Left lung (tissue), 10 donors: ENCODE data around the gene SLC9A9. TPM values are rescaled to one million over a fixed set of nuclear protein-coding genes. Genes with fewer than 3 reads are reported as not detected.

Source experiments
- ATAC-seq: fragments of 200-7000 bp; cut with Tn5 transposase; one replicate; pipeline ENCODE4 v1.9.1; 2020; ENCODE audit warnings: moderate library complexity
- DNase-seq, 4 donors: peaks; one replicate each; pipeline ENCODE4 v3.0.0-alpha.2; 2013 to 2020
- H3K27ac ChIP-seq, 2 donors: fragments of 200-600 bp; sonication (generic) in 1 of 2; one replicate each; pipeline versions ENCODE4 v1.5.0 to v1.8.0; 2020 to 2021
- H3K27me3 ChIP-seq, 2 donors: fragments of 200-600 bp; sonication (generic) in 1 of 2; one replicate each; pipeline versions ENCODE4 v1.5.0 to v1.8.0; 2020 to 2021
- H3K36me3 ChIP-seq, 2 donors: fragments of 200-600 bp; sonication (generic) in 1 of 2; one replicate each; pipeline versions ENCODE4 v1.5.0 to v1.8.0; 2020 to 2021
- H3K4me1 ChIP-seq, 2 donors: fragments of 200-600 bp; one replicate each; pipeline ENCODE4 v1.8.0; 2021
- H3K4me3 ChIP-seq, 2 donors: fragments of 200-600 bp; sonication (generic) in 1 of 2; one replicate each; pipeline versions ENCODE4 v1.5.0 to v1.8.0; 2020 to 2021; ENCODE audit warnings: mild to moderate bottlenecking in 1 of 2
- H3K9me3 ChIP-seq, 2 donors: fragments of 200-600 bp; sonication (generic) in 1 of 2; one replicate each; pipeline versions ENCODE4 v1.5.0 to v1.8.0; 2020 to 2021
- CTCF ChIP-seq, 2 donors: fragments of 200-600 bp; sonication (generic) in 1 of 2; IDR thresholded peaks; one replicate each; pipeline versions ENCODE4 v1.5.0 to v1.8.0; 2021; ENCODE audit warnings: antibody characterized with exemption in 2 of 2
- intact Hi-C, 2 donors: fragments of 100-400 bp; cut with DNase I; formaldehyde crosslinking; loops; one replicate each; pipeline versions ENCODE4 v1.11.2 to v1.14.2; 2022
- polyA plus RNA-seq, 6 donors: library from polyadenylated mRNA; unstranded; fragments of 120-200 nt; gene quantifications; one replicate each; pipeline ENCODE4 v1.2.1, GENCODE V29; 2013; ENCODE audit not compliant: insufficient read length in 6 of 6
- total RNA-seq, 2 donors: library from RNA; stranded (reverse); fragmentation: NEBNext Ultra II Directional; extraction: Animal tissue kit (Norgen Biotek cat#: 25700); gene quantifications; one replicate each; pipeline ENCODE4 v1.2.1, GENCODE V29; 2021
- donor health status: DM: no; HTN: yes; CAD: no.
- donor health status: DM: no; HTN: no; CAD: no.

SLC9A9 gene
- total and polyA plus RNA-seq, 8 donors: 13.9 to 19.6 (median 16.8) TPM

GRCh38 chr3:143531101-143531500 lies 317.2 kb downstream of the SLC9A9 start:
- no peak for TF ChIP-seq CTCF (IDR thresholded peaks at IDR 0.05)
- no peaks in the 10 kb centered on the region for H3K9me3 ChIP-seq
- intact Hi-C loops: no loop called here

GRCh38 chr3:143529798-143530197 lies 318.5 kb downstream of the SLC9A9 start:
- intact Hi-C loops: no loop called here
- Histone ChIP-seq H3K36me3 (no peaks in the 10 kb centered on the region), H3K4me1 (peaks cover 0 to 3% of the 10 kb centered on the region in 2 donors), H3K27ac (no peak overlapping the region), H3K27me3 (no peaks in the 10 kb centered on the region), H3K9me3 (no peaks in the 10 kb centered on the region), H3K4me3 (no peak overlapping the region)
- ATAC-seq (no peak), DNase-seq (no peak)
- no peak for TF ChIP-seq CTCF (IDR thresholded peaks at IDR 0.05)

More at GRCh38 chr3:143531101-143531500, 317.2 kb downstream of the SLC9A9 start:
- DNase-seq: no peak
- ATAC-seq: no peak
- Histone ChIP-seq H3K4me3 (no peak overlapping the region), H3K36me3 (no peaks in the 10 kb centered on the region), H3K27me3 (no peaks in the 10 kb centered on the region), H3K27ac (no peak overlapping the region), H3K4me1 (peaks cover 0 to 3% of the 10 kb centered on the region in 2 donors)

DNA sequence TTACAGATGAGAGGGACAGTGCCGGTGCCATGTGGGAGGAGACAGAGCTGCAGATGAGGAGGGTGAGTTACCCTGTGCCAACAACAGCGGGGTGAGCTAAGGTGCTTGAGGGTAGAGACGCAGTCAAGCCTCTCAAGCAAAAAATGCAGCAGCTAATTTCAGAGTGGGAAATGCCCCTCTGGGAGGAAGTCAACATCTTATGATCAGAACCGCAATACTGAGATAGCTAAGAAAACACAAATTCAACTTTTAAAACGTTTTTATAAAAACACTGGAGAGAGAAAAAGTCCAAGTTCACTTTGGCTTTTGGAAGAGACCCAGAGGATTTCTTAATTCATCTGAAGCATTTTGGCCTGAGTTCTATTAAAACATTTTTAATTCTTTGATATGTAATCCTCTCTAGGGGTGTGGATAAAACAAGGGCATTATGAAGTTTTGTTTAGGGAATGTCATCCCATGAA lies 319.2 kb downstream of the SLC9A9 start:
- Histone ChIP-seq H3K27me3 (no peaks in the 10 kb centered on the region), H3K9me3 (no peaks in the 10 kb centered on the region), H3K27ac (no peak overlapping the region), H3K4me3 (no peak overlapping the region), H3K4me1 (peaks cover 0 to 3% of the 10 kb centered on the region in 2 donors), H3K36me3 (no peaks in the 10 kb centered on the region)
- no peak for TF ChIP-seq CTCF (IDR thresholded peaks at IDR 0.05)
- ATAC-seq: peak; percentile 92
- peak in 3 of 4 donors; percentile 43 to 52 (median 51) for DNase-seq
- intact Hi-C loops: no loop called here

DNA sequence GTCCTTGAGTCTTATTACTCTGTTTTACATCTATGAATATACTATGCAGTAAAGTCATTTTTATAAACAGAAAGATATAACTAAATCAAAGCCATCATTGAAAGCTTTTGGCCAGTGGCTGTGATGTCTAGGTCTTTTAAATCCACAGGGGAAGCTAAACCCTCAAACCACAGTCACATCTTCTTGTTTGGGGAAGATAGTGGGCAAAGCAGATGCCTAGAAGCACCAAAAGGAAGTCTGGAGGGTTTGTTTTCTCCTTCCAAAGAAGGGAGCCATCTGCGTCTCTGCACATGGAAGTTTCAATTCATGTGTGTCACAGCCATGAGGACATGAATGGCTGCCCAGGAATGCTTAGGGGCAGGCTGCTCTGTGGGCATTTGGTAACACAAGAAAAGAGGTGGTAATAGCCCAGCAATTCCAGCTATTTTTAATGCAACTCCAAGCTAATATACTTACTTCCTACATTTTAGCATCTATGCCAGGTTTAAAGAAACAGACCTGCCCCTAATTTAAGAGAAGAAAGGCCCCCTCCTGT lies 322.2 kb downstream of the SLC9A9 start:
- ATAC-seq (no peak), DNase-seq (no peak)
- Histone ChIP-seq H3K36me3 (no peaks in the 10 kb centered on the region), H3K4me1 (peaks cover 0 to 3% of the 10 kb centered on the region in 2 donors), H3K27me3 (no peaks in the 10 kb centered on the region), H3K9me3 (no peaks in the 10 kb centered on the region), H3K27ac (no peak overlapping the region), H3K4me3 (no peak overlapping the region)
- TF ChIP-seq CTCF (IDR thresholded peaks at IDR 0.05): no peak
- intact Hi-C loops: no loop called here

DNA sequence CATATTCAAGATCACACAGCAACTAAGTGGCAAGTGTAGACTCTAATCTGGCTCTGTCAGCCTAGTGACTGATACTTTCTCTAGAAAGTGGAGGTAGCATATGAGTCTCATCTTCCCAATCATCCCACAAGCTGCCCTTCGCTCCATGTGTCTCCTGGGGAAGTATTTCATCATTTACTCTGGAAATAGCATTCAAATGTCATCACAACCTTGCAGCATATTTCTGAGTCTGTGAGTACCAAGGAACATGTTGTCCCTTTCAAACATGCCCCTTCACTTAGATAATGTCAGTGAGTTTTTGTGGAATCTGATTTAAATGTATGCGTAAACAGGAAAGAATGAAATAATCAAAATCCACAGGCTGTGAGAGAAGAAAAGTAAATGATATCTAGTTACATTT lies 322.9 kb downstream of the SLC9A9 start:
- H3K9me3 ChIP-seq: no peaks in the 10 kb centered on the region
- no peak overlapping the region for H3K27ac ChIP-seq
- DNase-seq (no peak), ATAC-seq (no peak)
- intact Hi-C loops: no loop called here
- peaks cover 0 to 3% of the 10 kb centered on the region in 2 donors for H3K4me1 ChIP-seq
- no peak overlapping the region for H3K4me3 ChIP-seq
- TF ChIP-seq CTCF (IDR thresholded peaks at IDR 0.05): no peak
- H3K36me3 ChIP-seq: no peaks in the 10 kb centered on the region
- H3K27me3 ChIP-seq: no peaks in the 10 kb centered on the region
